Natural killer cell (primary cell): ENCODE data around the gene GCLC. TPM values are rescaled to one million over a fixed set of nuclear protein-coding genes. Genes with fewer than 3 reads are reported as not detected.
"Not testable (repeated sequence)": the region's sequence is repeated elsewhere in the genome, so short reads cannot be mapped to it uniquely, and the experiment has no call there.

Experiments used
- ATAC-seq, 3 donors: fragments of 150-1000 bp in 2 of 3; fragments of 200-7000 bp in 1 of 3; cut with Tn5 transposase; 1 replicate in 1 of 3; 2 replicates in 2 of 3; pipeline ENCODE4 v1.10.0; 2021; ENCODE audit warnings: mild to moderate bottlenecking in 2 of 3, moderate library complexity in 2 of 3
- DNase-seq, 2 donors: peaks; one replicate each; pipeline versions ENCODE4 v3.0.0 to v3.0.0-alpha.2; 2013 to 2021; ENCODE audit warnings: mixed read lengths in 1 of 2
- H3K27ac ChIP-seq: one replicate; pipeline ENCODE4 v1.5.1; 2013; ENCODE audit warnings: mild to moderate bottlenecking, low read length
- H3K27me3 ChIP-seq: one replicate; pipeline ENCODE4 v1.6.1; 2013; ENCODE audit warnings: low read length; ENCODE audit not compliant: control insufficient read depth, insufficient read depth
- H3K36me3 ChIP-seq: one replicate; pipeline ENCODE4 v1.6.1; 2013; ENCODE audit warnings: low read length; ENCODE audit not compliant: control insufficient read depth, insufficient read depth
- H3K4me1 ChIP-seq: one replicate; pipeline ENCODE4 v1.6.1; 2013; ENCODE audit warnings: low read length; ENCODE audit not compliant: control insufficient read depth, insufficient read depth
- H3K4me3 ChIP-seq: one replicate; pipeline ENCODE4 v1.5.1; 2013; ENCODE audit warnings: low read length
- H3K9me3 ChIP-seq: one replicate; pipeline ENCODE4 v1.6.1; 2013; ENCODE audit warnings: low read length; ENCODE audit not compliant: control insufficient read depth, insufficient read depth
- H3K27ac Mint-ChIP-seq, 2 donors: one replicate each; pipeline ENCODE4 v1.8.0; 2022; ENCODE audit warnings: mild to moderate bottlenecking in 2 of 2, mixed read lengths in 2 of 2, moderate library complexity in 1 of 2
- H3K27me3 Mint-ChIP-seq, 2 donors: one replicate each; pipeline ENCODE4 v1.8.0; 2022; ENCODE audit warnings: low read depth in 2 of 2, mixed read lengths in 2 of 2
- H3K36me3 Mint-ChIP-seq: one replicate; pipeline ENCODE4 v1.8.0; 2022; ENCODE audit warnings: mixed read lengths
- H3K4me1 Mint-ChIP-seq, 2 donors: one replicate each; pipeline ENCODE4 v1.8.0; 2022; ENCODE audit warnings: mixed read lengths in 2 of 2
- H3K4me3 Mint-ChIP-seq: one replicate; pipeline ENCODE4 v1.8.0; 2022; ENCODE audit warnings: mild to moderate bottlenecking, moderate library complexity, mixed read lengths
- H3K9me3 Mint-ChIP-seq, 2 donors: one replicate each; pipeline ENCODE4 v1.8.0; 2022; ENCODE audit warnings: mixed read lengths in 2 of 2
- WGBS: methylation state at CpG from one replicate; pipeline ENCODE4 v1.1.7; 2013; ENCODE audit warnings: missing lambda C conversion rate; ENCODE audit not compliant: insufficient coverage; 5-methylcytosine and 5-hydroxymethylcytosine counted together
- intact Hi-C: fragments of 100-400 bp; cut with micrococcal nuclease; formaldehyde crosslinking; loops from one replicate; pipeline ENCODE4 v1.14.2; 2022
- total RNA-seq, 4 donors: library from RNA; stranded (reverse); fragments of 120-200 nt in 1 of 4; gene quantifications; one replicate each; pipeline versions ENCODE4 v1.2.3 to v1.2.4, GENCODE V29; 2013 to 2022
- TF ChIP-seq, protein P1 (sequence below): fragments of 200-600 bp; IDR thresholded peaks from one replicate; pipeline ENCODE4 v1.8.0; 2022; ENCODE audit warnings: antibody characterized with exemption

Gene GCLC
- total RNA-seq, 3 donors from 2014 or later (not counting 1 experiment from before 2014, with no cell fraction given) = 39.0 to 52.7 (median 39.2) TPM

DNA sequence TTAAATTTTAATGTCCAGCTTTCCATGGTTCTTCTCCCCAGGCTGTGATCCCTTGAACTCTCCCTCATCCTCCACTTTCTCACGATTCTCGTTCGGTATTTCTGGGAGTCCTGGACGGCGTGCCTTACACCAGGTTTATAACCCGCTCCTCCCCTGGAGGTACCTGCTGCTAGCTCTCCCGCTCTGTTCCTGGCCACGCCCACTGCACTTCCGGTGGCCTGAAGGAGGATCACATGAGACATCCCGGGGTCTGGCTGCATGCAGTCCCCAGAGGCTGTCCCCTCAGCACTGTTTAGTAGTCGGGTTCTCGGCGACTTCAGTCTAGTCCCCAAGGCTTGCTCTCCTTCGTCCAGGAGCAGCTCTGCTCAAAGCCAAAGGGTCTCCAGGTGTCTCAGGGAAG is 28.4 kb upstream of the GCLC start:
- WGBS = 85% methylated on average over 14 of the region's 14 CpGs
- Mint-ChIP-seq H3K27me3 (peaks cover 0 to 3% of the 10 kb centered on the region in 2 donors), H3K36me3 (no peaks in the 10 kb centered on the region), H3K4me1 (peaks cover 0 to 5% of the 10 kb centered on the region in 2 donors), H3K27ac (no peak overlapping the region), H3K4me3 (no peak overlapping the region), H3K9me3 (no peaks in the 10 kb centered on the region)
- no peak for DNase-seq
- intact Hi-C loops = no loop called here
- Histone ChIP-seq H3K9me3 (no peaks in the 10 kb centered on the region), H3K27ac (no peak overlapping the region), H3K4me1 (no peaks in the 10 kb centered on the region), H3K27me3 (no peaks in the 10 kb centered on the region), H3K4me3 (no peak overlapping the region), H3K36me3 (no peaks in the 10 kb centered on the region)
- ATAC-seq = no peak
- TF ChIP-seq, protein P1, sequence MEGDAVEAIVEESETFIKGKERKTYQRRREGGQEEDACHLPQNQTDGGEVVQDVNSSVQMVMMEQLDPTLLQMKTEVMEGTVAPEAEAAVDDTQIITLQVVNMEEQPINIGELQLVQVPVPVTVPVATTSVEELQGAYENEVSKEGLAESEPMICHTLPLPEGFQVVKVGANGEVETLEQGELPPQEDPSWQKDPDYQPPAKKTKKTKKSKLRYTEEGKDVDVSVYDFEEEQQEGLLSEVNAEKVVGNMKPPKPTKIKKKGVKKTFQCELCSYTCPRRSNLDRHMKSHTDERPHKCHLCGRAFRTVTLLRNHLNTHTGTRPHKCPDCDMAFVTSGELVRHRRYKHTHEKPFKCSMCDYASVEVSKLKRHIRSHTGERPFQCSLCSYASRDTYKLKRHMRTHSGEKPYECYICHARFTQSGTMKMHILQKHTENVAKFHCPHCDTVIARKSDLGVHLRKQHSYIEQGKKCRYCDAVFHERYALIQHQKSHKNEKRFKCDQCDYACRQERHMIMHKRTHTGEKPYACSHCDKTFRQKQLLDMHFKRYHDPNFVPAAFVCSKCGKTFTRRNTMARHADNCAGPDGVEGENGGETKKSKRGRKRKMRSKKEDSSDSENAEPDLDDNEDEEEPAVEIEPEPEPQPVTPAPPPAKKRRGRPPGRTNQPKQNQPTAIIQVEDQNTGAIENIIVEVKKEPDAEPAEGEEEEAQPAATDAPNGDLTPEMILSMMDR = no peak

DNA sequence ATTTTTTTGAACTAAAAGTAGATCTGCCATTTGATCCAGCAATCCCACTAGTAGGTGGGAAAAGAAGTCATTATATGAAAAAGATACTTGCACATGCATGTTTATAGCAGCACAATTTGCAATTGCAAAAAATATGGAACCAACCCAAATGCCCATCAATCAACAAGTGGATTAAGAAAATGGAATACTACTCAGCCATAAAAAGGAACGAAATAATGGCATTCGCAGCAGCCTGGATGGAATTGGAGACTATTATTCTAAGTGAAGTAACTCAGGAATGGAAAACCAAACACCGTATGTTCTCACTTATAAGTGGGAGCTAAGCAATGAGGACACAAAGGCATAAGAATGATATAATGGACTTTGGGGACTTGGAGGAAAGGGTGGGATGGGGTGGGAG is 27.5 kb upstream of the GCLC start:
- H3K9me3 ChIP-seq, H3K9me3 Mint-ChIP-seq, H3K27me3 ChIP-seq, H3K4me1 ChIP-seq, H3K36me3 ChIP-seq, H3K27ac ChIP-seq, H3K36me3 Mint-ChIP-seq, intact Hi-C loops, H3K4me3 Mint-ChIP-seq, H3K27ac Mint-ChIP-seq, ATAC-seq, H3K27me3 Mint-ChIP-seq, H3K4me1 Mint-ChIP-seq, H3K4me3 ChIP-seq, DNase-seq: not testable (repeated sequence)
- WGBS = 91% methylated on average over 3 of the region's 3 CpGs

GRCh38 chr6:53568776-53569616 is 24.1 kb upstream of the GCLC start:
- WGBS = 93% methylated on average over 2 of the region's 2 CpGs
- Histone ChIP-seq H3K4me3 (no peak overlapping the region), H3K9me3 (no peaks in the 10 kb centered on the region), H3K36me3 (no peaks in the 10 kb centered on the region), H3K27ac (no peak overlapping the region), H3K27me3 (no peaks in the 10 kb centered on the region), H3K4me1 (no peaks in the 10 kb centered on the region)
- H3K4me3 Mint-ChIP-seq = no peak overlapping the region
- H3K27ac Mint-ChIP-seq = no peak overlapping the region
- H3K9me3 Mint-ChIP-seq = no peaks in the 10 kb centered on the region
- H3K4me1 Mint-ChIP-seq = peaks cover 0 to 5% of the 10 kb centered on the region in 2 donors
- ATAC-seq (no peak), DNase-seq (no peak)
- intact Hi-C loops = no loop called here
- no peaks in the 10 kb centered on the region for H3K36me3 Mint-ChIP-seq
- H3K27me3 Mint-ChIP-seq = peaks cover 10 to 12% of the 10 kb centered on the region in 2 donors
- TF ChIP-seq, protein P1 = no peak

GRCh38 chr6:53567701-53568100 is 22.8 kb upstream of the GCLC start:
- no peak overlapping the region for H3K27ac Mint-ChIP-seq
- WGBS = 93% methylated on average over 1 of the region's 2 CpGs
- H3K27me3 ChIP-seq = no peaks in the 10 kb centered on the region
- no peaks in the 10 kb centered on the region for H3K36me3 ChIP-seq
- no peaks in the 10 kb centered on the region for H3K36me3 Mint-ChIP-seq
- no peak for ATAC-seq
- TF ChIP-seq, protein P1 = no peak
- H3K9me3 ChIP-seq = no peaks in the 10 kb centered on the region
- H3K9me3 Mint-ChIP-seq = no peaks in the 10 kb centered on the region
- peaks cover 13 to 19% of the 10 kb centered on the region in 2 donors for H3K27me3 Mint-ChIP-seq
- no peak overlapping the region for H3K4me3 ChIP-seq
- H3K4me3 Mint-ChIP-seq = no peak overlapping the region
- H3K4me1 ChIP-seq = no peaks in the 10 kb centered on the region
- H3K27ac ChIP-seq = no peak overlapping the region
- no peaks in the 10 kb centered on the region for H3K4me1 Mint-ChIP-seq
- no peak for DNase-seq
- intact Hi-C loops = no loop called here
